HEK293 (cell line): Measurements from ENCODE around the gene SLC66A2.

Experiments
- CTCF ChIA-PET: fragments of 350-600 bp; formaldehyde crosslinking; extraction: SDS; loops from one replicate; lab custom pipeline; 2021; ENCODE audit warnings: antibody characterized with exemption; lab: Yijun Ruan, JAX
- POLR2A ChIA-PET: fragments of 300-600 bp; formaldehyde crosslinking; extraction: SDS; loops from one replicate; lab custom pipeline; 2020; ENCODE audit warnings: antibody characterized with exemption, inconsistent platforms; lab: Yijun Ruan, JAX
- H3K27ac ChIP-seq: fragments of 200-500 bp; sonication (Bioruptor generic); 2 replicates; pipeline ENCODE4 v1.5.1; 2014; ENCODE audit warnings: low read depth, low read length, control low read depth, inconsistent platforms; ENCODE audit errors: extremely low read depth
- H3K36me3 ChIP-seq, 2 experiments: fragments of 200-500 bp in 1 of 2; sonication (Bioruptor generic) in 1 of 2; 1 replicate in 1 of 2; 2 replicates in 1 of 2; pipeline ENCODE4 v1.5.1; 2014 to 2017; ENCODE audit warnings: inconsistent platforms in 2 of 2, low read length in 2 of 2; ENCODE audit not compliant: control insufficient read depth in 2 of 2, insufficient read depth in 1 of 2
- H3K4me1 ChIP-seq: fragments of 200-500 bp; sonication (Bioruptor generic); 2 replicates; pipeline ENCODE4 v1.5.1; 2014; ENCODE audit warnings: mild to moderate bottlenecking, low read length, inconsistent platforms; ENCODE audit not compliant: control insufficient read depth, insufficient read depth
- H3K4me3 ChIP-seq: 2 replicates; pipeline ENCODE4 v1.5.1; 2011; ENCODE audit warnings: low read depth, mild to moderate bottlenecking, control low read depth, low read length, moderate library complexity
- H3K9me3 ChIP-seq: fragments of 200-500 bp; sonication (Bioruptor generic); 2 replicates; pipeline ENCODE4 v1.5.1; 2014; ENCODE audit warnings: low read depth, low read length, inconsistent platforms; ENCODE audit not compliant: control insufficient read depth, insufficient read depth
- KLF8 ChIP-seq: fragments of 450-650 bp; formaldehyde crosslinking; IDR thresholded peaks from 2 replicates; pipeline ENCODE4 v1.5.1; 2016; ENCODE audit warnings: missing biosample characterization, missing genetic modification characterization
- RBAK ChIP-seq: fragments of 450-650 bp; formaldehyde crosslinking; IDR thresholded peaks from 2 replicates; pipeline ENCODE4 v1.5.1; 2016; ENCODE audit warnings: missing biosample characterization, missing genetic modification characterization
- SP2 ChIP-seq: fragments of 450-650 bp; formaldehyde crosslinking; IDR thresholded peaks from 2 replicates; pipeline ENCODE4 v1.5.1; 2016; ENCODE audit warnings: missing biosample characterization, missing genetic modification characterization
- ZBTB7A ChIP-seq: fragments of 450-650 bp; formaldehyde crosslinking; IDR thresholded peaks from 2 replicates; pipeline ENCODE4 v1.5.1; 2016; ENCODE audit warnings: low read depth, missing biosample characterization, missing genetic modification characterization
- ZIC2 ChIP-seq: fragments of 450-650 bp; formaldehyde crosslinking; IDR thresholded peaks from 2 replicates; pipeline ENCODE4 v1.5.1; 2016; ENCODE audit warnings: missing biosample characterization, missing genetic modification characterization
- ZNF155 ChIP-seq: fragments of 450-650 bp; formaldehyde crosslinking; IDR thresholded peaks from 2 replicates; pipeline ENCODE4 v1.5.1; 2016; ENCODE audit warnings: missing biosample characterization, missing genetic modification characterization
- ZNF16 ChIP-seq: fragments of 450-650 bp; formaldehyde crosslinking; IDR thresholded peaks from 2 replicates; pipeline ENCODE4 v1.5.1; 2016; ENCODE audit warnings: low read depth, missing biosample characterization, missing genetic modification characterization
- ZNF2 ChIP-seq: fragments of 450-650 bp; formaldehyde crosslinking; IDR thresholded peaks from 2 replicates; pipeline ENCODE4 v1.5.1; 2016; ENCODE audit warnings: missing biosample characterization, missing genetic modification characterization
- ZNF23 ChIP-seq: fragments of 450-650 bp; formaldehyde crosslinking; IDR thresholded peaks from 2 replicates; pipeline ENCODE4 v1.5.1; 2016; ENCODE audit warnings: missing biosample characterization, missing genetic modification characterization, borderline replicate concordance
- ZNF292 ChIP-seq: fragments of 450-650 bp; formaldehyde crosslinking; IDR thresholded peaks from 2 replicates; pipeline ENCODE4 v1.5.1; 2016; ENCODE audit warnings: low read depth, missing biosample characterization, missing genetic modification characterization, borderline replicate concordance
- ZNF302 ChIP-seq: fragments of 450-650 bp; formaldehyde crosslinking; IDR thresholded peaks from 2 replicates; pipeline ENCODE4 v1.5.1; 2016; ENCODE audit warnings: missing biosample characterization, missing genetic modification characterization, low read depth
- ZNF514 ChIP-seq: fragments of 450-650 bp; formaldehyde crosslinking; IDR thresholded peaks from 2 replicates; pipeline ENCODE4 v1.5.1; 2016; ENCODE audit warnings: missing biosample characterization, missing genetic modification characterization
- ZNF548 ChIP-seq: fragments of 450-650 bp; formaldehyde crosslinking; IDR thresholded peaks from 2 replicates; pipeline ENCODE4 v1.5.1; 2016; ENCODE audit warnings: missing biosample characterization, missing genetic modification characterization
- ZNF610 ChIP-seq: fragments of 450-650 bp; formaldehyde crosslinking; IDR thresholded peaks from 2 replicates; pipeline ENCODE4 v1.5.1; 2016; ENCODE audit warnings: missing biosample characterization, missing genetic modification characterization, borderline replicate concordance
- ZNF621 ChIP-seq: fragments of 450-650 bp; formaldehyde crosslinking; IDR thresholded peaks from 2 replicates; pipeline ENCODE4 v1.5.1; 2017; ENCODE audit warnings: missing biosample characterization, missing genetic modification characterization
- ZNF777 ChIP-seq: fragments of 450-650 bp; formaldehyde crosslinking; IDR thresholded peaks from 2 replicates; pipeline ENCODE4 v1.5.1; 2017; ENCODE audit warnings: missing biosample characterization, missing genetic modification characterization, borderline replicate concordance
- ZSCAN30 ChIP-seq: fragments of 450-650 bp; IDR thresholded peaks from 2 replicates; pipeline ENCODE4 v1.5.1; 2018; ENCODE audit warnings: missing biosample characterization, mild to moderate bottlenecking, missing genetic modification characterization, moderate library complexity
- TF ChIP-seq, protein P1 (sequence below): fragments of 450-650 bp; IDR thresholded peaks from 2 replicates; pipeline ENCODE4 v1.5.1; 2018; ENCODE audit warnings: missing biosample characterization, mild to moderate bottlenecking, missing genetic modification characterization
- TF ChIP-seq, protein P2 (sequence below): fragments of 450-650 bp; formaldehyde crosslinking; IDR thresholded peaks from 2 replicates; pipeline ENCODE4 v1.5.1; 2017; ENCODE audit warnings: missing biosample characterization, missing genetic modification characterization
- TF ChIP-seq, protein P3 (sequence below): fragments of 450-650 bp; formaldehyde crosslinking; IDR thresholded peaks from 2 replicates; pipeline ENCODE4 v1.5.1; 2016; ENCODE audit warnings: missing biosample characterization, missing genetic modification characterization
- TF ChIP-seq, protein P4 (sequence below): fragments of 450-650 bp; formaldehyde crosslinking; IDR thresholded peaks from 2 replicates; pipeline ENCODE4 v1.5.1; 2016; ENCODE audit warnings: missing biosample characterization, missing genetic modification characterization
- TF ChIP-seq, protein P5 (sequence below): fragments of 450-650 bp; formaldehyde crosslinking; IDR thresholded peaks from 2 replicates; pipeline ENCODE4 v1.5.1; 2016; ENCODE audit warnings: missing biosample characterization, missing genetic modification characterization
- TF ChIP-seq, protein P6 (sequence below): fragments of 450-650 bp; formaldehyde crosslinking; IDR thresholded peaks from 2 replicates; pipeline ENCODE4 v1.5.1; 2017; ENCODE audit warnings: missing biosample characterization, missing genetic modification characterization

SLC66A2 gene

DNA sequence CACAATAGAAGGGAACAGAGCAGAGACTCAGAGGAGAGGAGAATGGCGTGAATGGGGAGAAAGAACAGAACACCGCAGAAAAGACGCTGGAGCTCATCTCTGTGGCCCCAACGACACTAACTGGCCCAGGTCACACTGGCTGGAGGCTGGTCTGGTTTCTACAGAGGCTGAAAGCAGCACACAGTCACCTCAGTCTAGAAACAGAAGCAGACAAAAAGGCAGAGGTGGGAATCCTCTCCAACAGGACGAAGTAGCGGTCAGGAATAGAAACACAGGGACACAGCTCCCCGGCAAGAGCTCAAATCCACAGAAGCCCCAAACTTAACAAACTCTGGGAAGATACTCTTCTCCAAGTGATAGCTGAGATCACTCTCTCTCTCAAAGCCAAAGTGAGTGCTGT is 9.2 kb downstream of the SLC66A2 start (continued):
- TF ChIP-seq ZNF610 (no peak), ZNF514 (tag by site-specific recombination) (no peak), ZBTB7A (no peak)
- TF ChIP-seq, protein P1, sequence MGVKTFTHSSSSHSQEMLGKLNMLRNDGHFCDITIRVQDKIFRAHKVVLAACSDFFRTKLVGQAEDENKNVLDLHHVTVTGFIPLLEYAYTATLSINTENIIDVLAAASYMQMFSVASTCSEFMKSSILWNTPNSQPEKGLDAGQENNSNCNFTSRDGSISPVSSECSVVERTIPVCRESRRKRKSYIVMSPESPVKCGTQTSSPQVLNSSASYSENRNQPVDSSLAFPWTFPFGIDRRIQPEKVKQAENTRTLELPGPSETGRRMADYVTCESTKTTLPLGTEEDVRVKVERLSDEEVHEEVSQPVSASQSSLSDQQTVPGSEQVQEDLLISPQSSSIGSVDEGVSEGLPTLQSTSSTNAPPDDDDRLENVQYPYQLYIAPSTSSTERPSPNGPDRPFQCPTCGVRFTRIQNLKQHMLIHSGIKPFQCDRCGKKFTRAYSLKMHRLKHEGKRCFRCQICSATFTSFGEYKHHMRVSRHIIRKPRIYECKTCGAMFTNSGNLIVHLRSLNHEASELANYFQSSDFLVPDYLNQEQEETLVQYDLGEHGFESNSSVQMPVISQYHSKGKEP (tag by site-specific recombination) = no peak

DNA sequence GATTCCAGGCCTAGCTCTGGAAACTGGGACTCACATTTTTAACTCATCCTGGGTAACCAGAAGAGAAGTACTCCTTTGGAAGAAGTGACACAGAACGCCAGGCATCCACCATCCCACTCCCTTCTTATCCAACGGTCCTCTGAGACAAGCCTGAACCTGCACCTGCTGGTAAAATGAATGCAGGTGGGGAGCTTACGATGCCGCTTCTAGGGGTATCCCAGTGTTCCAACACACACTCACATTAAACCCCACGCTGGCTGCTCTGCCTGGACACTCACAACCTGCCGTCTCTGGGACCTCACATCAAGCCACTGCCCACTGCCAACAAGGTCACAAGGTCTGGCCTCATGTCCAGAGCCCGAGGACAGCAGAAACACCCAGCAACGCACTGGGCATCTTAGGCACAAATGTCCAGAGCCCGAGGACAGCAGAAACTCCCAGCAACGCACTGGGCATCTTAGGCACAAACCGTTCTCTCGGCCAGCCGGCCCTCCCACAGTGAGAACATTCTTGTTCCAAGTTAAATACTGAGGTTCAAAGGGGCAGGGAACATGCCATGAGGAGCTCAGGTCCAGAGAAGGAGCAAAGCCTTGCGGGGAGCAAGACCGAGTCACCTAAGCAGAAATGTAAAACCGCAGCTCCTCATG is 9.9 kb downstream of the SLC66A2 start:
- POLR2A ChIA-PET = interaction anchor here (0.7 to 1.2 kb wide), 2 partner anchors 8 to 12 kb away, joined by 3 read pairs; no protein-coding TSS in a partner anchor
- no peak for TF ChIP-seq ZIC2 (tag by site-specific recombination)
- TF ChIP-seq, protein P2, sequence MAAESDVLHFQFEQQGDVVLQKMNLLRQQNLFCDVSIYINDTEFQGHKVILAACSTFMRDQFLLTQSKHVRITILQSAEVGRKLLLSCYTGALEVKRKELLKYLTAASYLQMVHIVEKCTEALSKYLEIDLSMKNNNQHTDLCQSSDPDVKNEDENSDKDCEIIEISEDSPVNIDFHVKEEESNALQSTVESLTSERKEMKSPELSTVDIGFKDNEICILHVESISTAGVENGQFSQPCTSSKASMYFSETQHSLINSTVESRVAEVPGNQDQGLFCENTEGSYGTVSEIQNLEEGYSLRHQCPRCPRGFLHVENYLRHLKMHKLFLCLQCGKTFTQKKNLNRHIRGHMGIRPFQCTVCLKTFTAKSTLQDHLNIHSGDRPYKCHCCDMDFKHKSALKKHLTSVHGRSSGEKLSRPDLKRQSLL (tag by site-specific recombination) = no peak
- no peak for TF ChIP-seq ZNF16
- TF ChIP-seq, protein P3, sequence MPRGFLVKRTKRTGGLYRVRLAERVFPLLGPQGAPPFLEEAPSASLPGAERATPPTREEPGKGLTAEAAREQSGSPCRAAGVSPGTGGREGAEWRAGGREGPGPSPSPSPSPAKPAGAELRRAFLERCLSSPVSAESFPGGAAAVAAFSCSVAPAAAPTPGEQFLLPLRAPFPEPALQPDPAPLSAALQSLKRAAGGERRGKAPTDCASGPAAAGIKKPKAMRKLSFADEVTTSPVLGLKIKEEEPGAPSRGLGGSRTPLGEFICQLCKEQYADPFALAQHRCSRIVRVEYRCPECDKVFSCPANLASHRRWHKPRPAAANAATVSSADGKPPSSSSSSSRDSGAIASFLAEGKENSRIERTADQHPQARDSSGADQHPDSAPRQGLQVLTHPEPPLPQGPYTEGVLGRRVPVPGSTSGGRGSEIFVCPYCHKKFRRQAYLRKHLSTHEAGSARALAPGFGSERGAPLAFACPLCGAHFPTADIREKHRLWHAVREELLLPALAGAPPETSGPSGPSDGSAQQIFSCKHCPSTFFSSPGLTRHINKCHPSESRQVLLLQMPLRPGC = no peak
- TF ChIP-seq, protein P4, sequence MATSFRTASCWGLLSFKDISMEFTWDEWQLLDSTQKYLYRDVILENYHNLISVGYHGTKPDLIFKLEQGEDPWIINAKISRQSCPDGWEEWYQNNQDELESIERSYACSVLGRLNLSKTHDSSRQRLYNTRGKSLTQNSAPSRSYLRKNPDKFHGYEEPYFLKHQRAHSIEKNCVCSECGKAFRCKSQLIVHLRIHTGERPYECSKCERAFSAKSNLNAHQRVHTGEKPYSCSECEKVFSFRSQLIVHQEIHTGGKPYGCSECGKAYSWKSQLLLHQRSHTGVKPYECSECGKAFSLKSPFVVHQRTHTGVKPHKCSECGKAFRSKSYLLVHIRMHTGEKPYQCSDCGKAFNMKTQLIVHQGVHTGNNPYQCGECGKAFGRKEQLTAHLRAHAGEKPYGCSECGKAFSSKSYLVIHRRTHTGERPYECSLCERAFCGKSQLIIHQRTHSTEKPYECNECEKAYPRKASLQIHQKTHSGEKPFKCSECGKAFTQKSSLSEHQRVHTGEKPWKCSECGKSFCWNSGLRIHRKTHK (tag by site-specific recombination) = no peak
- no peak for TF ChIP-seq ZNF155 (tag by site-specific recombination)
- TF ChIP-seq RBAK (tag by site-specific recombination) = no peak
- no peak for TF ChIP-seq ZSCAN30 (tag by site-specific recombination)
- TF ChIP-seq, protein P5, sequence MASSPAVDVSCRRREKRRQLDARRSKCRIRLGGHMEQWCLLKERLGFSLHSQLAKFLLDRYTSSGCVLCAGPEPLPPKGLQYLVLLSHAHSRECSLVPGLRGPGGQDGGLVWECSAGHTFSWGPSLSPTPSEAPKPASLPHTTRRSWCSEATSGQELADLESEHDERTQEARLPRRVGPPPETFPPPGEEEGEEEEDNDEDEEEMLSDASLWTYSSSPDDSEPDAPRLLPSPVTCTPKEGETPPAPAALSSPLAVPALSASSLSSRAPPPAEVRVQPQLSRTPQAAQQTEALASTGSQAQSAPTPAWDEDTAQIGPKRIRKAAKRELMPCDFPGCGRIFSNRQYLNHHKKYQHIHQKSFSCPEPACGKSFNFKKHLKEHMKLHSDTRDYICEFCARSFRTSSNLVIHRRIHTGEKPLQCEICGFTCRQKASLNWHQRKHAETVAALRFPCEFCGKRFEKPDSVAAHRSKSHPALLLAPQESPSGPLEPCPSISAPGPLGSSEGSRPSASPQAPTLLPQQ (tag by site-specific recombination) = no peak
- TF ChIP-seq, all 188 proteins: peak for 0
- Histone ChIP-seq H3K4me1 (peaks cover 11% of the 10 kb centered on the region; the same call in 1 of the 2 replicates), H3K9me3 (no peaks in the 10 kb centered on the region), H3K4me3 (no peak overlapping the region), H3K27ac (no peak overlapping the region), H3K36me3 (peaks cover 10 to 37% of the 10 kb centered on the region in 2 experiments)
- CTCF ChIA-PET = interaction anchor here (0.7 kb wide), 1 partner anchor 264 kb away, joined by 3 read pairs; no protein-coding TSS in a partner anchor

DNA sequence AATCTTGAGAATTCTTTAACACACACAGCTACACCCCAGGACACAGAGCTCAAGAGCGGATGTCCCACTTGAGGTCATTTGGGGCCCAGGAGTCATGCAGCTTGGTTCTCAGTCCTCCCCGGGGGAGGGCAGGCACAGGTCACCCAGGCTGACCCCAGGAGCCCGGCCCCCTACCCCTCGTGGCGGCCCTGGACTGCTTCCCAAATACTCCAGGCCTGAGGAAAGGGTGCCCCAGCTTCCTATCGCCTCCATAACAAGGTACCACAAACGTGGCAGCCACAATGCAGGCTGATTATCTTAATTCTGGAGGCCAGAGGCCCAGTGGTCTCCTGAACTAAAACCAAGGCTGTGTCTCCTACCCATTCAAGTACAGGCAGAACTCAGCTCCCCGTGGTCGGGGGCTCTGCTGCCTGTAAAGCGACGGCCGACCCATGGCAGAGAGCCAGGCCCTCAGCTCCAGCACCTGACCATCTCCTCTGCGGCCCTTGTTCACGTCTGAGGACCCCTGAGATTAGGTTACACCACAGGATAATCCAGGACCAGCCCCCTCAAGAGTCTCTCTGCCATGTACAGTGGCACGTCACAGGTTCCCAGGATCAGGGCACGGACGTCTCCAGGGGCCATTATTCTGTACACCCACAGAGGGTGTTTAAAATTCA is 10.5 kb downstream of the SLC66A2 start:
- ChIA-PET CTCF (interaction anchor here (0.7 kb wide), 1 partner anchor 87 kb away, joined by 6 read pairs; no protein-coding TSS in a partner anchor), POLR2A (interaction anchor here (1.2 kb wide), 1 partner anchor 9 kb away, joined by 3 read pairs; no protein-coding TSS in a partner anchor)
- Histone ChIP-seq H3K4me3 (no peak overlapping the region), H3K9me3 (no peaks in the 10 kb centered on the region), H3K36me3 (peaks cover 10 to 40% of the 10 kb centered on the region in 2 experiments), H3K27ac (no peak overlapping the region), H3K4me1 (peaks cover 11% of the 10 kb centered on the region; the same call in 1 of the 2 replicates)
- TF ChIP-seq ZNF548 (tag by site-specific recombination) (no peak), ZNF777 (no peak), ZNF621 (tag by site-specific recombination) (no peak), SP2 (no peak), ZSCAN30 (tag by site-specific recombination) (no peak), ZNF23 (tag by site-specific recombination) (no peak), ZNF302 (no peak), ZNF292 (tag by site-specific recombination) (no peak), ZNF2 (tag by site-specific recombination) (no peak), KLF8 (tag by site-specific recombination) (no peak)
- TF ChIP-seq, protein P6, sequence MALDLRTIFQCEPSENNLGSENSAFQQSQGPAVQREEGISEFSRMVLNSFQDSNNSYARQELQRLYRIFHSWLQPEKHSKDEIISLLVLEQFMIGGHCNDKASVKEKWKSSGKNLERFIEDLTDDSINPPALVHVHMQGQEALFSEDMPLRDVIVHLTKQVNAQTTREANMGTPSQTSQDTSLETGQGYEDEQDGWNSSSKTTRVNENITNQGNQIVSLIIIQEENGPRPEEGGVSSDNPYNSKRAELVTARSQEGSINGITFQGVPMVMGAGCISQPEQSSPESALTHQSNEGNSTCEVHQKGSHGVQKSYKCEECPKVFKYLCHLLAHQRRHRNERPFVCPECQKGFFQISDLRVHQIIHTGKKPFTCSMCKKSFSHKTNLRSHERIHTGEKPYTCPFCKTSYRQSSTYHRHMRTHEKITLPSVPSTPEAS = no peak
